Stimulated activated CD8-positive, alpha-beta memory T cell treated with anti-CD3 and anti-CD28 coated beads, Interleukin-2, amount 100 ng/mL, for 48 hours (primary cell): ENCODE measurements around the gene GNG14.
"Not testable (repeated sequence)": the region's sequence is repeated elsewhere in the genome, so short reads cannot be mapped to it uniquely, and the experiment has no call there.

Experiments used
- DNase-seq, 2 donors: peaks; one replicate each; pipeline ENCODE4 v3.0.0-alpha.2; 2020; ENCODE audit warnings: low read depth in 2 of 2

GNG14 gene

DNA sequence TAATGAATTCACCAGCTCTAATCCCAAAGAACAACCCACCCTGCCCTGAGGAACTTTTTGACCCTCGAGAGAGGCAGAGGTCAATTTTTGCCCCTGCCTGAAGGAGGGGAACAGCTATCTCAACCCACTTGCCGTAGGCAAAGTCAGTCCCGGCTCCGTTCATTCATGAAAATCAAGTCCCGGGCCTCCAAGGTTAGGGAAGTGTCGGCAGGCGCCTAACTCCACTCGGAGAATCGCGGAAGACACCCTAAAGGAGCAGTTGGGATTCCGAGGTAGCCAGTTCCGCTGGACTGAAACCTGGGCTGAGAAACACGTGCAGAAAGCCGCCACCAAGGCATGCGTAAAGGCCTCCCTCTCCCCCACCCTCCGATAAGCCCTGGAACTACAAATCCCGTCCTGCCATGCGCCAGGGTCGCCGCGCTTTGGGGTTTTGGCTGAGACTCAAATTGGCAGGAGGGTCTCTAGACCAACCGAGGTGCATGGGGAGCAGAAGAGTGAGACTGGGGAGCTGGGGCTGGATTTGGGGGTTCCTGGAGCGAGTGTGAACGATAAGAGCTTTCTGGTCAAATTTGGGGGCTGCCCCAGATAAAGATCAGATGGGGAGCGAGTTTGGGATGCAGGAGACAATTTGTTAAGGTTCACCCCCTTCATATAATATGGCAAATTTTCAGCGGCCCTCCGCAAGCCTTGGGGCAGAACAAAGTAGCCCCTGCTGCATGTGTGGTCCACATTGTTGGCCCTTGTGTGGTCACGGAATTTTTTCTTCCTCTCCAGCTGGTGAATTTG, 36.0 kb downstream of the GNG14 start, which contains the start of gene TNPO2:
TNPO2 (minus strand) TSS at position 292 of the 786 bp plus-strand sequence. CDS start 2,955 bp downstream, outside the sequence.
- peak; percentile 52 to 69 for DNase-seq

DNA sequence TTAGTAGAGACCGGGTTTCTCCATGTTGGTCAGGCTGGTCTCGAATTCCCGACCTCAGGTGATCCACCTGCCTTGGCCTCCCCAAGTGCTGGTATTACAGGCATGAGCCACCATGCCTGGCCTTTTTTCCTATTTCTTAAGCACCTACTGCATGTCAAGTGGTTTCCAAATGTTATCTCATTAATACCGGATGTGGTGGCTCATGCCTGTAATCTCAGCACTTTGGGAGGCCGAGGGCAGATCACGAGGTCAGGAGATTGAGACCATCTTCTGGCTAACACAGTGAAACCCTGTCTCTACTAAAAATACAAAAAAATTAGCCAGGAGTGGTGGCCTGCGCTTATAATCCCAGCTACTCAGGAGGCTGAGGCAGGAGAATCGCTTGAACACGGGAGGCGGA, 37.8 kb downstream of the GNG14 start:
- not testable (repeated sequence) for DNase-seq

DNA sequence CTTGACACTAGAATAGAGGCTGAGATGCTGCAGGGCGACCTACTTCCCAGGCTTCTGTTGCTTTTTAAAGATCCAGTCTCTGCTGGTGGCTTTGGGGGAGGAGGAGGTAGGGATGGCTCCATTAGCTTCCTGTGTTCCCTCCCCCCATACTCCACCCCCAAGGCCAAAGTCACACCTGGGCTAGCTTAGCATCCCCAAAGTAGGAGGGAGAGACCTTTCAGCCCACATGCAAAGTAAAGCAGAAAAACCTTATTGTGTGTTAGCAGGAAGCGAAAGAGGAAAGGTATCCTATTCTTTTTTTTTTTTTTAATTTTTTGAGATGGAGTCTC, 39.2 kb downstream of the GNG14 start:
- DNase-seq: no peak

DNA sequence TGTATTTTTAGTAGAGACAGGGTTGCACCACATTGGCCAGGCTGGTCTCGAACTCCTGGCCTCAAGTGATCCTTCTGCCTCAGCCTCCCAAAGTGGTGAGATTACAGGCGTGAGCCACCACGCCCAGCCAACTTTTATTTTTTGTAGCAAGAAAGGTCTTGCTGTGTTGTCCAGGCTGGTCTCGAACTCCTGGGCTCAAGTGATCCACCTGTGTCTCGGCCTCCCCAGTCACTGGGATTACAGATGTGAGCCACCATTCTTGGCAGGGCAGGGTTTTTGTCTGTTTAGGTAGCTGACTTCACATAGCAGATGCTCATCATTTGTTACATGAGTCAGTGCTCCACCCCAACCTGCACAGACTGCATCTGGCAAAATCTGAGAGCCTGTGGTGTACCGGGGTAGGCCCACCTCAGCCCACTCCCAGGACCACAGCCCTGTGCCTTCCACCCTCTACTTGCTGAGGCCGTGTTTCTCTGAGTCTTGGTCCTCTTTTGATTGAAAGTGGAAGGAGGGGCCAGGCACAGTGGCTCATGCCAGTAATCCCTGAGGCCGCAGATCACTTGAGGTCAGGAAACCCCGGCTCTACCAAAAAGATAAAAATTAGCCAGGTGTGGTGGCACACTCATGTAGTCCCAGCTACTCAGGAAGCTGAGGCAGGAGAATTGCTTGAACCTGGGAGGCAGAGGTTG, 40.1 kb downstream of the GNG14 start:
- DNase-seq: no peak

DNA sequence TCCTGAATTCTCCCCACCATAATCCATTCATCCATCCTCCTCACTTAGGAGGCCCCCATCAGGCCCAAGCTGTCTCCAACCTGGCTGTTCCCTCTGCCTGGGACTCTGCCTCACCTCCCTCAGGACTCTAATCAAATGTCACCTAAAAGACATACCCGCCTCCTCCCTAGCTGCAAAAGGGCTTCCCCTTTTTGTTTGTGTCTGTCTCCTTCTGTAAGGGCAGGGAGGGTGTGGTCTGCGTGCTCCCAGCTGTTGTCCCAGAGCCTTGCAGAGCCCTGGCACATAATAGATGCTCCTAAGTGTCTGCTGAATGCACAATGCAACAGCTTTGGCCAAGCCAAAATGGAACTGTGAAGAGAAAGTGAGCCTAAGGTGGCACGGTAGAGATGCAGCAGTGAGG, 42.3 kb downstream of the GNG14 start:
- no peak for DNase-seq

DNA sequence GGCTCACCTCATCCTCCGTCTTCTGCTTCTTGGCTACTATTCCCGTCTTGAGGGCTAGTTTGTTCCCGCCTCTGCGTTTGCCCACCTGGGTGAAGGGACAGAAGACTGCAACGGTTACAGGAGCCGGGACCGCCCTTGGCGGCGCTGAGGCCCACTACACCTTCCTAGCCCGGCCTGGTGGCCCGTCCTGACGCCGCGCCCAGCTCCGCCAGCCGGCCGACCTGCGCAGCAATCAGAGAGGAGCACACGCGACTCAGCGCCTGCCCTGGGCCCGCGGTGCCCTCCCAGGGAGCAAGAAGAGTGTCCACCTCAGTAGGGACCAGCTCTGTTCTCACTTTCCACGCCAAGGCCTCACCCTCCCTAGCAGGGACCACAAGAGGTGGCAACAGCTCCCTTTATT, 43.5 kb downstream of the GNG14 start:
- DNase-seq: no peak

DNA sequence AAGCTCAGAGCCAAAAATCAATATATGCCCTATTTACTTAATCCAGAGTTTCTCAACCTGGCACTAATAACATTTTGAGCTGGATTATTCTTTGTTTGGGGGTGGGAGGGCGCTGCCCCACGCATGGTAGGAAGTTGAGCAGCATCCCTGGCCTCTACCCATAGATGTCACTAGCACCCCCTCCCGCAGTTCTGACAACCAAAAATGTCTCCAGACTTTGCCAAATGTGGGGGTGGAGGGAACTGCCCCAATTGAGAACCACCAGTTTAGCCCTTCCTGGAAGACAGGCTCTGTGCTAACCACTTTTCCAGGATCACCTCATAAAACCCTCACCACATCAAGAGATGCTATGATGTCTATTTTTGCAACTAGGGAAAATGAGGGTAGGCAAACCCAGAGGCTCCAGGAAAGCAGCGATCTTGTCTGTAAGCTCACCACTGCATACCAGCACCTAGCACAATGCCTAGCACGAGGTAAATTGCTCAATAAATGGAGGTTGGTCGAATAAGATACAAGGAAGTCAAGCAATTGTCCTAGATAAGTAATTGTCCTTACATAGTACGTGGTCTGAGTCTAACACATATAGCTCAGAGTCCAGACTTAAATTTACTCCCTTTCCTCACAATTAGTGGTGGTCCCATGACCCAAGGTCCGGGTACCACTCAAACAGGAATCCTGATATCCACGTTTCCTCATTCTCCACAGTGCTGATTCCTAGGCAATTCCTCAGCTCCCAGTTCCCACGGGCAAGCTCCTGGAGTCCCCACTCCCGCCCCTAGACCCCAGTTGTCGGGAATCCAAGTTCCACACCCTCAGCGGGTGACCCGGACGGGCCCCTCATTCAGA, 45.8 kb downstream of the GNG14 start:
- peak in 1 of 2 donors; percentile 35 for DNase-seq

DNA sequence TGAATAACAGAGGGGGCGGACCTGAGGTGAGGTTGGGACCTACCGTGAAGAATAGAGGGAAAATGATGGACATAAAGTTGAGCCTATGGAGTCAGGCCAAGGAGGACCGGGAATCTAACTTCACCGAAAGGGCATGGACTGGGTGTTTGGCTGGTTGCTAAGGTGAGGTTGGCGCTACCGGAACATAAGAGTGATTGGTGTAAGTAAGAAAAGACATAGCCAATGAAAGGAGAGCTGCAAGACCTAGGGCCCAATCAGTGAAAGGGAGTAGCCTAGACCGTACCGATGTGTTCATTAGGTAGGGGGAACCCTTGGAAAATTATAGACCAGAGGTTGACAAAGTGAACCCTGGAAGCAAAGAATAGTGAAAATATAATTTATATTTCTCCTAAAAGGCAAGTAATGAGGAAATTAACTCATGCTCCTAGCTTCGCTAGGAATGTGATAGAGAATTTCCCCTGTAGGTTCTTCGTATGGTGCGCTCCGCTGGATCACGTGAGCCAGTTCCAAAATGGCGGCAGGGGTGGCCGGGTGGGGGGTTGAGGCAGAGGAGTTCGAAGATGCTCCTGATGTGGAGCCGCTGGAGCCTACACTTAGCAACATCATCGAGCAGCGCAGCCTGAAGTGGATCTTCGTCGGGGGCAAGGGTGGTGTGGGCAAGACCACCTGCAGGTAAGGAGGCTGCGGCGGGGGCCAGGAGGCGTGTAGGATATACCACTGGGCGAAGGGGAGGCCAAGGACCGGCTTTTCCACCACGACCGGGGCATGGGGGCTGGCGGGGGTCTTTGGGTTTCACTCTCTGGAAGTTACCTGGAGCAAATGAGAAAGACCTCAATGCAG, 49.4 kb downstream of the GNG14 start, which contains the start of gene GET3:
GET3 (plus strand) TSS at position 503 of the 840 bp plus-strand sequence; CDS start at position 512, 9 bp downstream.
- peak; percentile 63 to 65 for DNase-seq

DNA sequence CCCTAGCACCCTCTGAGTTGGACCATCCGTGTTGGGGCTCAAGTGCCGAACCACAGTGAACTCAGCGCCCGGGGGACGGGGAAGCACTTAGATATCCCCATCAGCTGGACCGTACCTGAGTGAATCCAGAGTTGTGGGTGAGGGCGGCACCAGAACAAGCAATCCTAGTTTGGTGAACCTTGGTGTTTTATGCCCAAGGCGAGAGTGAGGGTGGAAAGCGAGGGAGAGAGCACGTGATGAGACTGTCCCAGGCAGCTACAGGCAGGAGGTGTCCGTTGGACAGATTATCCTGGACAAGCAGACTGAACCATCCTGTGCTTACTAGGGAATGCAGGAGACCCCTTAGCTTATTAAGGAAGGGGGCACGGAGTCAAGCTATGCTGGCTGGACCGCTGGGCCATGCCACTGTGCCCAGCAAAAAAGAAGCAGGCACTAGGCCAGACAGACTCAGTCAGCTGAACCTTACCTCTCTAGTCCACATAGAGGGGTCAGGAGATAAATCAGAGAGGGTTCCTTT, 50.1 kb downstream of the GNG14 start:
- no peak for DNase-seq
